IPS-NIHi7 (cell line): Measurements from ENCODE around the gene TOP2A.
A peak's percentile ranks its signal among the peaks of the same experiment; 100 is the strongest.
"Not testable (repeated sequence)": the region's sequence is repeated elsewhere in the genome, so short reads cannot be mapped to it uniquely, and the experiment has no call there.

ENCODE experiments used
- DNase-seq: peaks from one replicate; pipeline ENCODE4 v3.0.0; 2012; ENCODE audit warnings: mixed read lengths; ENCODE audit errors: extremely low spot score

The TOP2A gene

GRCh38 chr17:40430272-40431230 is 12.9 kb upstream of the TOP2A start:
- no peak for DNase-seq

DNA sequence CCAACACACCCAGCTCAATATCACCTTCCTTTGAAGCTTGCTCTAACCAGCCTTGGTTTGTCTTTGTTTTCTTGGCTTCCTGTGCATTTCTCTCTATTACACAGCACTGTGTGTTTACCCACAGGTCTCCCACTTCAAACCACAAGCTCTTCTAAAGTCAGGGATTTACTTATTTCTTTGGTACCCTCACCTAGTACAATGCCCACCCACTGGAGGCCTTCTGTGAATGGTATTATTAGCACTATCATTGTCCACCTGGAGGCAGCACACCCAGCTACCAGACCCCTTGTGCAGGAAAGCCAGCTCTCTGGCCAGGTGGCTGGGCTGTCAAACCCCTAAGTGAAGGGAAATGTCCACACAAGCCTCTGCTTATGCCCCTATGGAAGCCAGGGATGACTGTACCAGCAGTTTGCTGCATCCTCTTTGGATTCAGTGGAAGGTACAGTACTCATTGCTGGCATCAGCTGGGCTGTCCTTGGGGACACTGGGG is 9.4 kb upstream of the TOP2A start:
- DNase-seq: no peak

DNA sequence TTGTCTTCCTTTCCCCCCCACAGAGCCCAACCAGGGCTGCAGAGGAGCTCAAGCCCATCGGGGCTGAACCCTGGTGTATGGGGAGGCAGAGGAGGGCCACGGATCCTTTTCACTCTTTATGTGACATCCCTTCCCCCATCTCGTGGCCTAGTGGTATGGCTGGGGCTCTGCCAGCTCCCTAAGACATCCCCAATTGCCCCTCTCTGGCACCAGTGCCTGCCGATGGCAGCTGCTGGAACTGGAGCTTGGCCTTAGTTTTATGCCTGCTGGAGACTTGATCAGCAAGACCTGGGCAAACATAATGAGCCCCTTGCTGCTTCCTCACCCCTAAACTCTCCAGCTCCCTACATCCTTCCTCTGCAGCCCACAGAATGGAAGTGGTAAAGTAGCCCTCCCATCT is 8.0 kb upstream of the TOP2A start:
- no peak for DNase-seq

- DNase-seq: peak; percentile 73
Observed at GRCh38 chr17:40422990-40423633, 5.4 kb upstream of the TOP2A start.

- DNase-seq: no peak
Observed at GRCh38 chr17:40419559-40420331, 2.0 kb upstream of the TOP2A start.

GRCh38 chr17:40418428-40418706 is 671 bp upstream of the TOP2A start:
- DNase-seq: no peak

DNA sequence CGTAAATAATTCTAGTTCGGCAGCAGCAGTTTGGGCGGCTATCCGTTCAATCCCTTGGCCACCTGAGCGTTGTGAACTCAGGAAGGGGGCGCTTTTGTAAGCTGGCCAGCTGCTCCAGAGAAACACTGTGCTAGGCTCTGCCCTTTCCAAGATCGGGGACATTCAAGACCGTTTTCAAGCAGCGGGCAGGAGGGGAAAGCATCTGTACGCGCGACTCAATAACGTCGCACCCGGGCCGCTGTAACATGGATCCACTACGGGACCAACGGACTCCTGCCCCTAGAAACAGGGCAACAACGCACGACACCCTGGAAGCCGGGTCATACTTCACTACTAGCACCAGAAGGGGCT is 463 bp downstream of the TOP2A start:
- peak; percentile 38 for DNase-seq

DNA sequence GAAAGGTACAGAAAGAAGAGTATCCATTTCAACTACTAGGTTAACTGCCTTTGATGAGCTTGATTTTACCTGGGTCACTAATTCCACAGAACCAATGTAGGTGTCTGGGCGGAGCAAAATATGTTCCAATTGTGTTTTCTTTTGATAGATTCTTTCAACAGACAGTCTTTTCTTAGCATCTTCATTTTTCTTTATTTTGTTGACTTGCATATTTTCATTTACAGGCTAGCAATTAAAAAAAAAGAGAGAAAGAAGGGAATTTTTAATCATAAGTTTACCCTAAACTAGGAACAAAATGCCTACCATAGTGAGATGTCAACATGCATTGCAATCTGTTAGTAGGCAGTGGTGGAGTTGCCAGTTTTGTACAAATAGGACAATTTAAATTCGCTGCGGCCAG is 1.0 kb downstream of the TOP2A start:
- DNase-seq: no peak

DNA sequence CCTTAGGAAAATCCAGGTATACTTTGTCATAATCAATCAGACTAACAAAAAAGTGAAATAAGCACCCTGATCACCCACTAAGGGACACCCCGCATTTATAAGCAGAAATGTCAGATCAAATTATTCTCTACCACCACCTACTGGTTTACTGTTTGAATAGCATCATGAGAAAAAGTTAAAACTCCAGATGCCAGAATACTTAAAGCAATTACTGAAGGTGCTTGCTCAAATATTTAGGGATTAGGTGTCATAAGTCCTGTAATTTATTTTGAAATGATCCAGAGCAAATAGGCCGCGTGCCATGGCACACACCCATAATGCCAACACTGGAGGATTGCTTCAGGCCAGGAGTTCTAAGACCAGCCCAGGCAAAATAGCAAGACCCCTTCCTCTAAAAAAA is 2.3 kb downstream of the TOP2A start:
- DNase-seq: no peak

DNA sequence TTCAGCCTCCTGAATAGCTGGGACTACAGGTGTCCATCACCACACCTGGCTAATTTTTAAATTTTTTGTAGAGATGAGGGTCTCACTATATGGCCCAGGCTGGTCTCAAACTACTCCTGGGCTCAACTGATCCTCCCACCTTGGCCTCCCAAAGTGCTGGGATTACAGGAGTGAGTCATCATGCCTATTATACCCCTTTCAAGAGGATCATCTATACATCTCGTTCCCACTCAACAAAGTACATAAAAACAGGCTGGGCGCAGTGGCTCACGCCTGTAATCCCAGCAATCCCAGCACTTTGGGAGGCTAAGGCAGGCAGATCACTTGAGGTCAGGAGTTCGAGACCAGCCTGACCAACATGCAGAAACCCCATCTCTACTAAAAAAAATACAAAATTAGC is 3.4 kb downstream of the TOP2A start:
- not testable (repeated sequence) for DNase-seq

DNA sequence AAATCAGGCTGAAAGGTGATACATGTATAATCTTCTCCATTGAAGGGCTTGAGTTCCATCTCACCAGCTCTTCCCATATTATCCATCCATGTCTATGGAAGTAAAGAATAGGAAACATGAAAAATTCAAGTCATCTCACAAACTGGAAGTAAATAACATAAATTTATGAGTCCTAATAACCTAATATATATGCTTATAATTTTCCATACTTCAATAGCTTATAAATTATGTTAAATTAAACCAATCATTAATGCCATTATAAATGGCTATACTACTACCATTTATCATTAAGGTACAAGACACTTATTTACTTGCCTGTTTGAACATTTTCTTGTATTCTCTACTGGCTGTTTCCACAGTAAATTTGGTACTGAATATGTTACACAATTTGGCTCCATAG is 4.8 kb downstream of the TOP2A start:
- DNase-seq: no peak

DNA sequence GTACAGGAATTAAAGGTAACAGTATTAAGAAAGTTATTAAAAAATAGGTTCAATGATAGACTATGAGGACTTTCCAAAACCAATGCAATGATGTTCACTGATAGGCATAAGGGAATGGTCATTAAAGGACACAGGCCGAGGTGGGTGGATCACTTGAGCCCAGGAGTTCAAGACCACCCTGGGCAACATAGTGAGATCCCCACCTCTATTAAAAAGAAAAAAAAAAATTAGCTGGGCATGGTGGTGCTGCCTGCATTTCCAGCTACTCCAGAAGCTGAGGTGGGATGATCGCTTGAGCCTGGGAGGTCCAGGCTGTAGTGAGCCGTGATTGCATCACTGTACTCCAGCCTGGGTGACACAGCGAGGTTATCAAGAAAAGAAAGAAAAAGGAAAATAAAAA is 5.9 kb downstream of the TOP2A start:
- no peak for DNase-seq

DNA sequence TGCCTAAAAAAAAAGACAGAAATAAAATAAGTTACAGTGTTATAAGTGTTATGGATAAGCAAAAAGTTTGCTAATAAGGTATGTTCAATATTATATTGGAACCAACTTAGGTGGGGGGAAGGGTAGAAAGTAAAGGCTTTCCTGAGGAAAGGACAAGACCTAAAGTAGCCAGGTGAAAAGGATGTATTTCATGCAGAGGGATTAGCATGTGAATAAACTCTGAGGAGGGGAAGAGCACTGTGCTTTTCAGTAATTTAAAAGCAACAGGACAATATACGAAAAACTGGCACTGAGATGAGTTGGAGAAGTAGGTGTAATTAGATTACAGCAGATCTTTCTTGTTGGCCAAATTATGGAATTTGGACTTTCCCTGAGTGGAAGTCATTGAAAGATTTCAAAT is 7.6 kb downstream of the TOP2A start:
- DNase-seq: peak; percentile 24

- DNase-seq: not testable (repeated sequence)
Observed at GRCh38 chr17:40409540-40409939, 8.2 kb downstream of the TOP2A start.

DNA sequence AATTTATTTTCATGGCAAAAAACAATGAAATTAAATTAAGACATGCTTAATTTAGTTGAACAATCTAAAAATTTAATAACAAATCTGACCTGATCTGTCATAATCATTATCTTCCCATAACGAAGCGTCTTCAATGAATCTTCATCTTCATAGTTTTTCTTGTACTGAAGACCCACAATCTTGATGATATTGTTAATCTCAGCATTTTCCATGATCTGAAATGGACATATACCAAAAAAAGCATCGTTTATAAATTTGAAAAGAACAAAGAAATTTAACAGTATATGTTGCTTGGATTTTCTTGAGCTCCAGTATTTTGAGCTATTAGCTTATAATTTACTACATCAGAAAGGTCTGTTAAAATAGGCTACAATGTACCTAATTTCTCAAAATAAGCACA is 10.2 kb downstream of the TOP2A start:
- DNase-seq: no peak

DNA sequence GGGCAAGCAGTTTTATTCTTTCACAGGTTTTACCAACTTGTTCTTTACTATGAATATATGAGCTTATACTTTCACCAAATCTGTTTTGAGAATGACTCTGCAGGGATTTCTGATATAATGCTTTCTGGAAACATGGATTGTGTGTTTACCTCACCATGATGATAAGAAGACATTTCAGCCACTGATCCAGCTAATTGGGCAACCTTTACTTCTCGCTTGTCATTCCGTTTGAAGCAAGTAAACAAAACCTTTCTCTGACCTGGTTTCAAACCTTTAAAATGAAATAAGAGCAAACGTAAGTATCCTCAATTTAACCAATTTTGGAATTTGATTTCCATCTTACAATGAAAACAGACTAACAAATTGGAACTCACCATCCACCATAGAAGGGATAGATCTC is 13.7 kb downstream of the TOP2A start:
- DNase-seq: no peak

DNA sequence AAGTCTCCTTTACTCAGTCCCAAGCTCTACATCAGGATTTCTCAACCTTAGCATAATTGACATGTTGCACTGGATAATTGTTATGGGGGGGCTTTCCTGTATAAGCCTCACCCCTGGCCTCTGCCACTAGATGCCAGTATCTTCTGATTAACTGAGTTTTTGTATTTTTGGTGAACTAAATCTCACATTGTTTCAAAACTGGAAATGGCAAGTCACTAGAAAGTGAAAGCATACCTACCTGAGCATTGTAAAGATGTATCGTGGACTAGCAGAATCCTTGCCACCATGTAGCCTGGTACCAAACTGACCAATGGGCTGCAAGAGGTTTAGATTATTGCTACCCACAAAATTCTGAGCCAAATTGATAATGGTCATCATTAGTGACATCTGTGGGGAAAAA is 15.0 kb downstream of the TOP2A start:
- no peak for DNase-seq

DNA sequence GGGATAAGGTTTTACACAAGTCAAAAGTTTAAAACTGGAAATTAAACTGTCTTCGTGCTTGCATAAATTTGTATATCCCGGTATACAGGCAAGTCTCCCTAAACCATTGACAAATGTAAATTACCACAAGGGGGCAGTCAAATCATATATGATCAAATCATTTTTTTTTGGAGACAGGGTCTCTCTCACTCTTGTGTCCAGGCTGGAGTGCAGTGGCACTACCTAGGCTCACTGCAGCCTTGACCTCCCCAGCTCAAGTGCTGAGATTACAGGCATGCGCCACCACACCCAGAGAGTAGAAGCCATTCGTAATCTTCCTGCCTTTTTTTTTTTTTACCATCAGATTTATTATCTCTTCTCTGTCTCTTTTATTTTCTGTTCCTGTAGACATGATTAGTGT is 18.5 kb downstream of the TOP2A start:
- peak; percentile 27 for DNase-seq

- DNase-seq: not testable (repeated sequence)
Observed at GRCh38 chr17:40386555-40386954, 31.1 kb downstream of the TOP2A start.

DNA sequence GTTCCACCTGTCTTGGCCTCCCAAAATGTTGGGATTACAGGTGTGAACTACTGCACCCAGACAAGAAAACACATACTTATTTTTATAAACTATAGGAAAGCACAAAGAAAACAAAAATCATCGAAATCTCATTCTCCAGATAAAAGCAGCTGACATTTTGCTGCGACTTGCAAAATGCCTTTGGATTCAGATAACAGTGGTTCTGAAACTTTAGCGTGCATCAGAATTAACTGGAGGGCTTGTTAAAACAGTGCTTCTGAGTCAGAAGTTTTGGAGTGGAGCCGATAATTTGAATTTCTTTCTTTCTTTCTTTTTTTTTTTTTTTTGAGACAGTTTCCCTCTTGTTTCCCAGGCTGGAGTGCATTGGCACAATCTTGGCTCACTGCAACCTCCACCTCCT is 35.4 kb downstream of the TOP2A start:
- no peak for DNase-seq

DNA sequence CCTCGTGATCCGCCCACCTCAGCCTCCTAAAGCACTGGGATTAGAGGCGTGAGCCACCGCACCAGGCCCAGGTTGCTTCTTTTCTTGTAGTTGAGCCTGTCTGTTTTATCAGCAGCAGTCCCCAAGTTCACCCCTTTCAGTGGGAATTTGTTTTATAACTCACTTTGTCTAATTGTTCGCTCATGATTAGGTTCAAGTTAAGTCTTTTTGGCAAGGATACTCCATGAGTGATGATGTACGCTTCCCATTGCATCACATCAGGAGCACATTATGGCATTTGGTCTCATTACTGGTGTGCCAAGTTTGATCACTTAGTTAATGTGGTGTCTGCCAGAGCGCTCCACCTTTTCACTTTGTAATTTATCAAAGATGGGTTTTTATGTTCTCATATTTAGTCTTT is 38.7 kb downstream of the TOP2A start:
- DNase-seq: no peak

DNA sequence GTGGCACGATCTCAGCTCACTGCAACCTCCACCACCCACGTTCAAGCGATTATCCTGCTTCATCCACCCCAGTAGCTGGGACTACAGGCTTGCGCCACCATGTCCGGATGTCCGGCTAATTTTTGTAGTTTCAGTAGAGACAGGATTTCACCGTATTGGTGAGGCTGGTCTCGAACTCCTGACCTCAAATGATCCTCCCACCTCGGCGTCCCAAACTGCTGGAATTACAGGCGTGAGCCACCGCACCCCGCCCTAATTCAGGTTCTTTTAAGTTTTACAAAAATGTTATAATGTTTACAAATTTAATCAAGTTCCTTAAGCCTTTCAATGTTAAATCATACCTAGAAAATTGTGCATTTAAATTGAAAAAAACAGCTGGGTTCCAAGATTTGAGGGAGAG is 39.9 kb downstream of the TOP2A start:
- DNase-seq: no peak

DNA sequence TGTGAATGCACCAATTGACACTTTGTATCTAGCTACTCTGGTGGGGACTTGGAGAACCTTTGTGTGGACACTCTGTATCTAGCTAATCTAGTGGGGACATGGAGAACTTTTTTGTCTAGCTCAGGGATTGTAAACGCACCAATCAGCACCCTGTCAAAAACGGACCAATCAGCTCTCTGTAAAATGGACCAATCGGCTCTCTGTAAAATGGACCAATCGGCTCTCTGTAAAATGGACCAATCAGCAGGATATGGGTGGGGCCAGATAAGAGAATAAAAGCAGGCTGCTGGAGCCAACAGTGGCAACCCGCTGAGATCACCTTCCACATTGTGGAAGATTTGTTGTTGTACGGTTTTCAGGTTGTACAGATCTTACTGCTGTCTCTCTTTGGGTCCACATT is 41.2 kb downstream of the TOP2A start:
- DNase-seq: not testable (repeated sequence)
